Activated CD8-positive, alpha-beta T cell treated with anti-CD3 and anti-CD28 coated beads for 36 hours (primary cell): ENCODE results near the gene UMAD1. TPM values are rescaled to one million over a fixed set of nuclear protein-coding genes. Genes with fewer than 3 reads are reported as not detected.
A peak's percentile ranks its signal among the peaks of the same experiment; 100 is the strongest.

Source experiments
- ATAC-seq: fragments of 200-7000 bp; cut with Tn5 transposase; one replicate; pipeline ENCODE4 v1.10.0; 2021; ENCODE audit warnings: mild to moderate bottlenecking, moderate library complexity
- CTCF ChIA-PET: fragments of 350-600 bp; sonication (Branson Sonifier 250); formaldehyde crosslinking; loops from one replicate; lab custom pipeline; 2021; ENCODE audit warnings: antibody characterized with exemption; lab: Charles Lee
- POLR2A ChIA-PET: fragments of 350-600 bp; sonication (Branson Sonifier 250); formaldehyde crosslinking; loops from one replicate; lab custom pipeline; 2021; ENCODE audit warnings: antibody characterized with exemption; lab: Charles Lee
- DNase-seq: peaks from one replicate; pipeline ENCODE4 v3.0.0-alpha.2; 2020
- H3K27ac Mint-ChIP-seq: one replicate; pipeline ENCODE4 v1.8.0; 2021; ENCODE audit warnings: mild to moderate bottlenecking, mixed read lengths
- H3K27me3 Mint-ChIP-seq: one replicate; pipeline ENCODE4 v1.8.0; 2021; ENCODE audit warnings: mixed read lengths
- H3K36me3 Mint-ChIP-seq: one replicate; pipeline ENCODE4 v1.8.0; 2021; ENCODE audit warnings: low read depth, mixed read lengths
- H3K4me1 Mint-ChIP-seq: one replicate; pipeline ENCODE4 v1.8.0; 2021; ENCODE audit warnings: low read depth, mixed read lengths
- H3K4me3 Mint-ChIP-seq: one replicate; pipeline ENCODE4 v1.8.0; 2021; ENCODE audit warnings: mild to moderate bottlenecking, moderate library complexity, mixed read lengths
- H3K9me3 Mint-ChIP-seq: one replicate; pipeline ENCODE4 v1.8.0; 2021; ENCODE audit warnings: mixed read lengths
- CTCF ChIP-seq: fragments of 200-600 bp; IDR thresholded peaks from one replicate; pipeline ENCODE4 v1.8.0; 2022; ENCODE audit warnings: antibody characterized with exemption, mild to moderate bottlenecking
- intact Hi-C: fragments of 100-400 bp; cut with micrococcal nuclease; formaldehyde crosslinking; loops from one replicate; pipeline ENCODE4 v1.10.0; 2022
- total RNA-seq, 2 experiments: library from RNA; stranded (reverse); gene quantifications; one replicate each; pipeline ENCODE4 v1.2.3, GENCODE V29; 2021

Gene UMAD1
- total RNA-seq, 2 experiments from 2014 or later = 10.1 to 11.1 TPM

- TF ChIP-seq CTCF = no peak
- ChIA-PET CTCF (interaction anchor here (0.7 to 1.4 kb wide), 8 partner anchors 8 to 417 kb away, joined by 3 to 4 read pairs (median 3); no protein-coding TSS in a partner anchor), POLR2A (interaction anchor here (0.6 kb wide), 2 partner anchors 194 to 362 kb away, joined by 3 to 7 read pairs; no protein-coding TSS in a partner anchor)
- H3K36me3 Mint-ChIP-seq = no peaks in the 10 kb centered on the region
- DNase-seq (no peak), ATAC-seq (no peak)
- H3K4me1 Mint-ChIP-seq = peaks cover 22% of the 10 kb centered on the region
- no peak overlapping the region for H3K27ac Mint-ChIP-seq
- no peaks in the 10 kb centered on the region for H3K27me3 Mint-ChIP-seq
- intact Hi-C loops = loop anchor here (5.0 kb wide), 1 partner anchor 424 kb away; no protein-coding TSS in a partner anchor
- H3K9me3 Mint-ChIP-seq = no peaks in the 10 kb centered on the region
- H3K4me3 Mint-ChIP-seq = no peak overlapping the region
Measured at GRCh38 chr7:7773334-7774309, 133.1 kb downstream of the UMAD1 start.

- POLR2A ChIA-PET = no interaction called here
- intact Hi-C loops = no loop called here
- Mint-ChIP-seq H3K36me3 (no peaks in the 10 kb centered on the region), H3K4me1 (peaks cover 11% of the 10 kb centered on the region), H3K9me3 (no peaks in the 10 kb centered on the region), H3K27ac (peak overlapping the region; percentile 30), H3K4me3 (no peak overlapping the region), H3K27me3 (no peaks in the 10 kb centered on the region)
- TF ChIP-seq CTCF = no peak
- ATAC-seq (no peak), DNase-seq (no peak)
- CTCF ChIA-PET = interaction anchor here (0.7 to 1.8 kb wide), 5 partner anchors 16 to 410 kb away, joined by 3 to 5 read pairs (median 3); no protein-coding TSS in a partner anchor
Measured at GRCh38 chr7:7779888-7780287, 139.3 kb downstream of the UMAD1 start.

- POLR2A ChIA-PET = no interaction called here
- peak overlapping the region; percentile 30 for H3K4me3 Mint-ChIP-seq
- no peak for TF ChIP-seq CTCF
Measured at GRCh38 chr7:7783001-7783400, 142.4 kb downstream of the UMAD1 start.

GRCh38 chr7:7785344-7785973 lies 144.9 kb downstream of the UMAD1 start:
- TF ChIP-seq CTCF = no peak
- intact Hi-C loops = no loop called here
- Mint-ChIP-seq H3K27me3 (no peaks in the 10 kb centered on the region), H3K36me3 (no peaks in the 10 kb centered on the region), H3K4me3 (no peak overlapping the region), H3K9me3 (no peaks in the 10 kb centered on the region), H3K4me1 (peaks cover 12% of the 10 kb centered on the region), H3K27ac (no peak overlapping the region)
- DNase-seq (no peak), ATAC-seq (no peak)
- CTCF ChIA-PET = no interaction called here
- POLR2A ChIA-PET = no interaction called here

More at GRCh38 chr7:7783001-7783400, 142.4 kb downstream of the UMAD1 start:
- H3K4me1 Mint-ChIP-seq = peaks cover 11% of the 10 kb centered on the region
- CTCF ChIA-PET = interaction anchor here (1.2 kb wide), 1 partner anchor 169 kb away, joined by 3 read pairs; no protein-coding TSS in a partner anchor
- H3K36me3 Mint-ChIP-seq = no peaks in the 10 kb centered on the region
- H3K27me3 Mint-ChIP-seq = no peaks in the 10 kb centered on the region
- intact Hi-C loops = no loop called here
- H3K9me3 Mint-ChIP-seq = no peaks in the 10 kb centered on the region
- H3K27ac Mint-ChIP-seq = no peak overlapping the region
- no peak for DNase-seq
- ATAC-seq = no peak
